ENCODE data around the gene PKDCC. TPM values are rescaled to one million over a fixed set of nuclear protein-coding genes. Genes with fewer than 3 reads are reported as not detected.

PKDCC gene
- total and polyA plus RNA-seq, 2 of the 8 experiments (the other 6 are each of a cell fraction or from before 2014, with no cell fraction given): 49.9 to 80.1 TPM

GRCh38 chr2:42099438-42100173, 51.8 kb downstream of the PKDCC start:
- Histone ChIP-seq H3K56ac (replicated peaks; ENCODE audit: insufficient read length, low read depth, low read length) (no peak overlapping the region), H2AFZ (ENCODE audit: low read length) (no peak overlapping the region), H3K9me3 (ENCODE audit: insufficient read depth in 2 of 2, low read depth in 1 of 2, low read length in 1 of 2) (peaks cover 2 to 7% of the 10 kb centered on the region in 2 experiments), H4K5ac (ENCODE audit: insufficient read length, low read depth, low read length) (no peak overlapping the region), H2BK15ac (ENCODE audit: low read length) (no peak overlapping the region; the same call in 1 of the 2 replicates), H3K9ac (replicated peaks in 1 of 4; ENCODE audit: extremely low read depth in 1 of 4, low read depth in 3 of 4, low read length in 3 of 4) (no peak overlapping the region), H3K79me1 (ENCODE audit: low read depth, low read length) (no peaks in the 10 kb centered on the region), H3K27ac (ENCODE audit: low read depth, low read length) (no peak overlapping the region), H4K8ac (ENCODE audit: extremely low read depth, insufficient read depth, low read length) (no peak overlapping the region), H3K14ac (ENCODE audit: insufficient read length) (no peak overlapping the region), H2BK20ac (ENCODE audit: low read length) (no peak overlapping the region), H3K23ac (ENCODE audit: insufficient read length) (no peak overlapping the region), H3K18ac (ENCODE audit: extremely low read depth, low read length) (no peak overlapping the region), H3K23me2 (ENCODE audit: low read depth, low read length) (peaks cover 2% of the 10 kb centered on the region; the same call in 1 of the 2 replicates), H3K4me1 (replicated peaks in 1 of 4; ENCODE audit: control insufficient read depth in 3 of 4, insufficient read depth in 4 of 4, low read length in 3 of 4) (peaks cover 4 to 14% (median 8%) of the 10 kb centered on the region in 4 experiments; a peak in 6 of 7 replicates), H2BK120ac (replicated peaks; ENCODE audit: low read depth, low read length) (no peak overlapping the region), H2BK5ac (ENCODE audit: low read depth, low read length) (no peak overlapping the region), H3K79me2 (ENCODE audit: control insufficient read depth in 1 of 2, insufficient read depth in 2 of 2, low read length in 2 of 2) (no peaks in the 10 kb centered on the region), H3K4me3 (ENCODE audit: extremely low read depth in 1 of 4, insufficient read depth in 2 of 4, low read depth in 3 of 4, low read length in 4 of 4) (no peak overlapping the region), H3K4ac (replicated peaks; ENCODE audit: insufficient read length, low read depth, low read length) (no peak overlapping the region), H2AK5ac (ENCODE audit: low read depth, low read length) (peak overlapping the region; percentile 5; the same call in 1 of the 2 replicates), H3K4me2 (ENCODE audit: insufficient read depth in 1 of 2, low read depth in 2 of 2, low read length in 2 of 2) (no peak overlapping the region), H3K36me3 (ENCODE audit: control insufficient read depth in 2 of 4, insufficient read depth in 4 of 4, low read length in 3 of 4) (no peaks in the 10 kb centered on the region), H2BK12ac (ENCODE audit: low read depth, low read length) (no peak overlapping the region), H4K91ac (replicated peaks; ENCODE audit: insufficient read length, low read length) (no peak overlapping the region), H3K27me3 (replicated peaks in 1 of 4; ENCODE audit: control insufficient read depth in 3 of 4, extremely low read depth in 1 of 4, insufficient read depth in 3 of 4, low read length in 3 of 4) (peaks cover 0 to 5% (median 0%) of the 10 kb centered on the region in 4 experiments; a peak in 2 of 7 replicates), H4K20me1 (replicated peaks in 1 of 2; ENCODE audit: control insufficient read depth in 1 of 2, insufficient read depth in 2 of 2, low read length in 2 of 2) (no peaks in the 10 kb centered on the region)
- TF ChIP-seq USF2 (IDR thresholded peaks at IDR 0.05; ENCODE audit: low read length): peak; percentile 59
- TF ChIP-seq RXRA (IDR thresholded peaks at IDR 0.05; ENCODE audit: insufficient read depth, low read depth, low read length): no peak
- peak in 2 of 3 experiments; percentile 4; a peak in 2 of 4 replicates for TF ChIP-seq CTCF (IDR thresholded peaks at IDR 0.05; ENCODE audit: control extremely low read depth in 1 of 3, insufficient read depth in 1 of 3, low read depth in 1 of 3, low read length in 3 of 3)
- ChIA-PET CTCF (ENCODE audit: partially characterized antibody) (interaction anchor here (0.6 to 3.8 kb wide), 12 partner anchors 10 to 293 kb away, joined by 3 to 15 read pairs (median 3); no protein-coding TSS in a partner anchor), POLR2A (ENCODE audit: partially characterized antibody) (interaction anchor here (1.1 kb wide), 1 partner anchor 42 kb away, joined by 3 read pairs; no protein-coding TSS in a partner anchor)
- DNase-seq (ENCODE audit: low read depth in 1 of 2, low spot score in 2 of 2) (no peak), FAIRE-seq (no peak)
- WGBS, 2 experiments (ENCODE audit: extremely low coverage in 1 of 2, insufficient coverage in 1 of 2, insufficient read length in 1 of 2, insufficient replicate concordance in 2 of 2, low coverage in 1 of 2, low lambda C conversion rate in 2 of 2, missing lambda C conversion rate in 1 of 2): 89% methylated on average over 6 of the region's 6 CpGs; no CpG with 5 or more reads in 1 of the 2 experiments
